Stimulated activated CD4-positive, alpha-beta T cell treated with anti-CD3 and anti-CD28 coated beads, Interleukin-12 subunit alpha, Interleukin-12 subunit beta, amount 100 ng/mL, for 4 hours (primary cell): Measurements from ENCODE around the gene LINGO4.

Experiments used
- DNase-seq: peaks from one replicate; pipeline ENCODE4 v3.0.0-alpha.2; 2020

The LINGO4 gene

GRCh38 chr1:151833172-151833900 lies 28.1 kb upstream of the LINGO4 start:
- no peak for DNase-seq

- no peak for DNase-seq
Measured at GRCh38 chr1:151832318-151832980, 27.2 kb upstream of the LINGO4 start.

- DNase-seq: no peak
Measured at GRCh38 chr1:151831605-151832004, 26.4 kb upstream of the LINGO4 start, which contains the start of gene RORC. RORC (minus strand) TSS chr1:151831802; CDS start chr1:151831764, 38 bp downstream.

GRCh38 chr1:151831256-151831591 lies 26.0 kb upstream of the LINGO4 start:
- DNase-seq: no peak

GRCh38 chr1:151830055-151830454 lies 24.8 kb upstream of the LINGO4 start:
- no peak for DNase-seq

GRCh38 chr1:151829352-151830046 lies 24.3 kb upstream of the LINGO4 start:
- DNase-seq: no peak

- no peak for DNase-seq
Measured at GRCh38 chr1:151828921-151829320, 23.7 kb upstream of the LINGO4 start.

- no peak for DNase-seq
Measured at GRCh38 chr1:151827853-151828252, 22.6 kb upstream of the LINGO4 start.

- peak; percentile 35 for DNase-seq
Measured at GRCh38 chr1:151825751-151826660, 20.8 kb upstream of the LINGO4 start.

GRCh38 chr1:151825204-151825603 lies 20.0 kb upstream of the LINGO4 start:
- DNase-seq: no peak

GRCh38 chr1:151823175-151823574 lies 18.0 kb upstream of the LINGO4 start:
- DNase-seq: no peak

- peak; percentile 48 for DNase-seq
Measured at GRCh38 chr1:151822404-151822803, 17.2 kb upstream of the LINGO4 start.

- DNase-seq: no peak
Measured at GRCh38 chr1:151820940-151821339, 15.7 kb upstream of the LINGO4 start.

- DNase-seq: no peak
Measured at GRCh38 chr1:151819976-151820623, 14.9 kb upstream of the LINGO4 start.

- DNase-seq: no peak
Measured at GRCh38 chr1:151819227-151819835, 14.1 kb upstream of the LINGO4 start.

GRCh38 chr1:151817353-151817730 lies 12.1 kb upstream of the LINGO4 start:
- DNase-seq: no peak

- DNase-seq: no peak
Measured at GRCh38 chr1:151816548-151817352, 11.5 kb upstream of the LINGO4 start.

- no peak for DNase-seq
Measured at GRCh38 chr1:151815716-151816327, 10.6 kb upstream of the LINGO4 start.

GRCh38 chr1:151814971-151815545 lies 9.8 kb upstream of the LINGO4 start:
- DNase-seq: no peak

GRCh38 chr1:151814426-151814825 lies 9.2 kb upstream of the LINGO4 start:
- DNase-seq: no peak
